ENCODE data around the gene PEG3.

PEG3 gene

GRCh38 chr19:56838909-56839651, 1.4 kb downstream of the PEG3 start:
- DNase-seq = no peak

DNA sequence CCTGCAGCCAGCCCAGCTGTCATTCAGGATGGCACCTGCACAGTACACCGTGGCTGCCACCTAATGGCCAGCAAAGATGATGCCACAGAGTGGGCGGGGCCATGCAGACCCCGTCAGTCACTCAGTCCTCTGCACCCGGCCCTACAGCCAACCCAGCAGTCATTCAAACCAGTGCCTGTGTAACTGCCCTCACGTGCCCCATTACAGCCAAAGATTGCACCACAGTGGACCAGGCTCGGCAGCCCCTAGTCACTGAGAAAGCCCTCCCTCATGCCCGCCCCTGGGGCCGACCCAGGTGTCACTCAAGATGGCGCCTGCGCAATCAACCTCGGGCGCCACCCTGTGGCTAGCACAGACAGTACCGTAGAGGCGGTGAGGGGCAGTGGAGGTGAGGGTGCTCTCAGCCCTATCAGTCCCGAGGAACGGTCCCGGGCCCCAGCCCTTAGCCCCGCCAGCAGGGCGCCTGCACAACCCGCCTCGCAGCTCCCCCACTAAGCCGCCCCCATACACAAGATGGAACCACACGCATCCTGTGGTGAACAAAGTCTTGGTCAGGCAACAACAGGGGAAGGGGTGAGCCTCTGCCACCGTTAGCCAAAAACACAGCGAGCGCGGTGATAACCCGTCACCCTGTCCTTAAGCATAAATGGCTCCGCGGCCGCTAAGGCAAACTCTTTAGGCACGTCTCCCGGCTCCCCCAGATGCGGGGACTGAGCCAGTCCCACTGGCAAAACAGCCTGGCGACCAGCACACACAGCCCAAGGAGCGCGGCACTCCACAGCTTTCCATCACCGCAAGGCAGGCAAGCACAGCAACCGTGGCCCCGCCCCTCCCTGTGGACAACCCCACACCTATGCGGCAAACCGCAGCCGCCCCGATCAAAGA, 2.3 kb downstream of the PEG3 start:
- no peak for DNase-seq

DNA sequence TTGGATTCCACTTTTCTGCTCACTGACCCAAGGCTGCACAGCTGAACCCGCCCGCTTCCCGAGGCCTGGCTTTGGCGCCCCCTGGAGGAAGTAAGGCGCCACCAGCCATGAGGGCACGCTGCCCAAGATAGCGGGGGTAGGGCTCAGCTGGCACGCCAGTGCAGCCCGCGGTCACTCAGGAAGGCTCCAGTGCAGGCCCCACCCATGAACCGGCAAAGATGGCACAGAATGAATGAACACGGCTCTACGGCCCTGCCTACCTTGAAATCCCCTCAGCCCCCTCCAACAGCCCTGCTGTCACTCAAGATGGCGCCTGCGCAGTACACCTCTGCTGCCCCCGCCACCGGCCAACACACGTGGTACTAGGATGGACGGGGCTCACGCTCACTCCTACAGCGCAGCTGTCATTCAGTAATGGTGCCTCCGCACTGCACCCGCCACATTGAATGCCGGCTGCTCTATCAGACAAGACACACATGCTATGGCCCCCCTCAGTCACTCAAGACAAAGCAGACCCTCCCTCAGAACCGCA, 3.0 kb downstream of the PEG3 start:
- no peak for DNase-seq

- no peak for DNase-seq
Observed at GRCh38 chr19:56837004-56837403, 3.5 kb downstream of the PEG3 start.

DNA sequence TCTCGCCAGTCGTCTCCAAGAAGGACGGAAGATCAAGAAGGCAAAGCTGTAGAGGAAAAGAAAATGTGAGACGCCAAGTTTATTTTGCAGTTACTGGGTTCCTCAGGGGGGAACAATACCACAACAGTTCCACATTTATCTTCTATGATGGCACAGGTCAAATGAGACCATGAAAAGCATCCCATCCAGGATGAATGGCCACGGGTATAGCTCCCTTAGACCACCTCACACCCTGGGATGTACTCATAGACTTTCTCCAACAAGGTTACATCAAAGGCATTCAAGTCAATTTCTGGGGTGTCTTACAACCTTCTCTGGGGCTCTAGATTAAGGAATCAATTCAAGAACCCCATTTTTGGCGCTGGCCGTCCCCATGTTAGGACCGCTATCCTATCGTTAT, 4.5 kb downstream of the PEG3 start:
- DNase-seq = no peak

GRCh38 chr19:56835401-56835800, 5.1 kb downstream of the PEG3 start:
- no peak for DNase-seq

DNA sequence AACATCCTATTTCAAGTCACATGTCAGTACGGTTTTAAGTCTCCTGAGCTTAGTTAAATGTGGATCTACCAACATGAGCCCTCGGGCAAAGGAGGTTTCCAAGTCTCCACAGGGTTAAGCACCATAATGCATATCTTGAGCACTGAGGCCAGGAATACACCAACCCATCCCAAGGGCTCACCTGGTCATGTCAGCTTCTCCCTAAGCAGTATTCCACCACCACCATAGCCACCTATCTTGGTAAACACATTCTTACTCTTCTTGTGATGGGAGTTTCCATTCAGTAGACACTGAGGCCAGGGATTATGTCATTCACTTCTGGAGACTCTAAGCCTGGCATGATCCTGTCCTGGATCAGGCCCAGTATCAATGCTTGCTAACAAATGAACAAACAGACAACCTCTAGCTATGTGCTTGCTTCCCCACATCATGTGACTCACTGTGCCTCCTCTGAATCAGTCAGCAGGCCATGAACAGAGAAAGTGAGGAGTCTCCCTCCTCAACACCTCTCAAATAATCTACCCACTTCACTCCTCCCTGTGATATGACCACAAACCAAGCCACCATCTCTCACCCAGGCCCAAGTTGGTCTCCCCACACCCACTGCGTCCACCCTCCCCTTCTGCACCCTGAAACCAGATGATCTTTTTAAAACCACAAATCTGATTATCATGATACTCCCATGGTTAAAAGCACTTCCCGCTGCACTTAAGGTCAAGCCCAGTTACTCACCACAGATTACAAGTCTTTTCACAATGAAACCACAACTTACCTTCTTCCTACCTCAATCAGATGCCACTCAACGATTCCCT, 5.8 kb downstream of the PEG3 start:
- no peak for DNase-seq

GRCh38 chr19:56832352-56832928, 8.1 kb downstream of the PEG3 start:
- DNase-seq = no peak

- no peak for DNase-seq
Observed at GRCh38 chr19:56831255-56831654, 9.3 kb downstream of the PEG3 start.

DNA sequence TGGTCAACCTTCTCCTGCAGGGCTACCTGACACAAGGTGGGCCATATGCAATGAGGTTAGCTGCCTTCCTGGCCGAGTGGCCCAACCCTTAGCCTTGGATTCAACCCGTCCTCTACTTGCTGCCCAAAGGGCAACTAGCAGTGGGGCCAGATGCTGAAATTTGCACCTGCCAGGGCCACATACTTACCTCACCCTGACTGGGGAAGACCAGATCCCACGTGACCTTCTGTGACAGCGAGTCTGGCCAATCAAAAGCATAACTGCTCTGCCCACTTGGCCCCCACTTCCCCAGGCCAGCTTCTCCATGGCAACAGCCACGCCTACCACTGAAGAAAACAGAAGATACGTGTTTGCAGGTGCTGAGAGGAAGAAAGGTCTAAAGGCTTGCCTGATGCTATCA, 10.9 kb downstream of the PEG3 start:
- no peak for DNase-seq

DNA sequence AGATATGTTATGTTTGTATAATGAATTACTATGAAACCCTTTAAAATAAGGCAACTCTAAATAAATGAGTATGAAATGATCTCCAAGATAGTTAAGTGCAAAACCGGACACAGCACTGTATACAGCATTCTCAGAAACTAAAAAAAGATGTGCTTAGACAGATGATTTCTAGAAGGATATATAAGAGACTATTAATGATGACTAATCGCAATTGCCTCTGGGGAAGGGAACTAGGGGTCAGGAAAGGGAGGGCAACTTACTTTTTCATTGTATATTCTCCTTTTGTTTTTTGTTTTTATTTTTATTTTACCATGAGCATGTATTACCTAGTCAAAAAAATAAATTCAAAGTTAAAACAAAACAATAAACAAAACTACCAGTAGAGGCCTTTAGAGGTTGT, 12.8 kb downstream of the PEG3 start:
- DNase-seq = no peak

DNA sequence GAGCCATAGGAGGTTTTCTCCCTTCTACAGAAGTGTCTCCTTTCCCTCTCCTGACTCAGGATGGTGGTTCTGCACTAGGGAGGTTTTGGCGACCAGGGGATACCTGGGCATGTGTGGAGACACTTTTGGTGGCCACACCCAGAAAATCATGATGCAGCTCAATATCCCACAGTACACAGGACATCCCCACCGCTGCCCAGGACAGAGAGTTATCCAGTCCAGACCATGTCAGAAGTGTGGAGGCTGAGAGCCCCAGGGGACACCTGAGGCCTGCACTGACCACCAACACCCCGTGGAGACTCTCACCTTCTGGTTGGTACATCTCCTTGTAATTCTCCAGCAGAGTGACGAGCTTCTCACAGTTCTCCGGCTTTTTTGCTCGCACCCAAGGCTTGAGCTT, 16.6 kb downstream of the PEG3 start:
- no peak for DNase-seq

- DNase-seq = no peak
Observed at GRCh38 chr19:56823417-56823816, 17.1 kb downstream of the PEG3 start.

DNA sequence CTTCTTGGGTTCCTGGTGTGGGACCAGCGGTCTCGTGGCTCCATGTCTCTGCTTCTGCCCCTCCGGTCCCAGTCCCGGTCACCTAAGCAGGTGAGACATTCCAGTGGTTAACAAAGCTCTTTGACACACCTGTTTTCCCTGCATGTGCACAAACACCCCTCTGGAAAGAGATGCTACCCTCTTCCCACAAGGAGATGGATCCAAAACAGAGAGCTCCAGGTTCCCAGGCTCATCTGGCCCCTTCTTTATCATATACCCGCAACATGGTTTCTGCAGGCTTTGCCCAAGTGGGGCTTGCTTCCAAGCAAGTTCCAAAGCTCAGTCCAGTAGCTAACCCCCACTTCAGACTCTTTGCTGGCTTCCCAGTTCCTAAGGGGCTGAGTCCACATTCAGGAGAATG, 17.8 kb downstream of the PEG3 start:
- DNase-seq = no peak

DNA sequence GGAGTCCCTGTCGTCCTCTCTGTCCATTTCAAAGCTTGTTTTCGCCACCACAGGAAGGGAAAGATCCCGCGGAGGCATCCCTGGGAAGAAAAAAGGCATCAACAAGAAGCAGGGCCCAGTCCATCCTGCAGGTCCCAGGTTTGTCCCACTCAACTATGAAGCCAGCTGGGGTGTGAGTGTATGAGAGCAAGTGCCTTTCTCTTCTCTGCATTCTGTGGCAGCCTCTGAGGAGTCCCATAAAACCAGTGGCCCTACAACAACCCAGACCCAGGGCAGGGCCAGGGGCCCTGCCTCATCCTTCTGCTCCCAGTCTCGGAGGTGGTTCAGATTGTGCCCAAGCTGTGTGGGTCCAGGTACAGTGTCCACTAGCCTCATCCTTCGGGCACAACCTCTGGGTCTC, 18.9 kb downstream of the PEG3 start:
- no peak for DNase-seq

DNA sequence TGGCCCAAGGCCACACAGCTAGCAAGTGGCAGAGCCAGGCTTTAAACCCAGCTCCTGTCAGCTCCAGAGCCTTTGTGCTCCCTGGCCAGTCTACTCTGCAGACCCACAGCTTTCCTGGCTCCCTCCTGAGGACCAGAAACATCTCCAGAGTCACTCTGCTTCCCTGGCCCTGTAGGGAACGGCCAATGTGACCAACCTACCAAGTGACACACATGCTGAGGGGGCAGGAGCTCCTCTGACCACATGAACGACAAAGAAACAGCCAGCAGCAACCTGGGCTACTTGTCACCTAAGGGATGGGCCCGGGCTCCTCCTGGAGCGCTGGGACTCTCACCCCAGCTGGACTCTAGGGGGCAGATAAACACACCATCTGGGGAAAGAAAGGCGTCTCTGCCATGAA, 19.3 kb downstream of the PEG3 start:
- DNase-seq = no peak

DNA sequence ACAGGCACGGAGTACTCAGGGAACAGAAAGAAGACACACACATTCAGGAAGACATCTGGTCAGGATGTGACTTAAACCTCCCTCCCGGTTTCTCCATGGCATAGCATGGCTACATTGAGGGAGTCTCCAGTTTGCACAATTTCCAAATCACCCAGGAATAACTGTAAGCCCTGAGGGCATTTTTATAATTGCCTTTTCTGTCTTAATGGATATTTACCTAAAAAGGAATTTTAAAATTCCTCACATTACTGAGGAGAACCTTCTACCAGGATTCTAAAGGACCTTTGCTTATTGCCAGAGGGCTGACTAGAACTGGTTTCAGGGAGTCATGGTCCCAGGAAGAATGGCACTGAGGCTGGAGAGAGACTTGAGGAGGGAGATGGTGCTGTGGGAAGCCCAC, 21.4 kb downstream of the PEG3 start:
- no peak for DNase-seq

DNA sequence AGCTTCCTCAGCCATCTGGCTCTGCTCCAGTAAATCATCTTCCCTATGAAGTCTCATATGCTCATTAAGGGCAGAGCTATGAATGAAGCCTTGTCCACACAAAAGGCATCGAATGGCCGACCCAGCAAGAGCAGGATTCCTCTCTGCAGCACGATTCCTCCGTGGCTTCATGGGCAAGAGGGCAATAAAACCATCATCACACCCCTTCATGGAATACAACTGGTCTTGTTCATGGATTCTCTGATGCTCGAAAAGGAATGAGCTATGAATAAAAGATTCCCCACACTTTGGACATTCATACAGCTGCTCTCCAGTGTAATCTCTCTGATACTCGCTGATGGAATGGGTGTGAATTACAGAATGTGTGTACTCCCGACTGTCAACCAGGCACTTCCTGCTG, 25.9 kb downstream of the PEG3 start:
- DNase-seq = no peak

DNA sequence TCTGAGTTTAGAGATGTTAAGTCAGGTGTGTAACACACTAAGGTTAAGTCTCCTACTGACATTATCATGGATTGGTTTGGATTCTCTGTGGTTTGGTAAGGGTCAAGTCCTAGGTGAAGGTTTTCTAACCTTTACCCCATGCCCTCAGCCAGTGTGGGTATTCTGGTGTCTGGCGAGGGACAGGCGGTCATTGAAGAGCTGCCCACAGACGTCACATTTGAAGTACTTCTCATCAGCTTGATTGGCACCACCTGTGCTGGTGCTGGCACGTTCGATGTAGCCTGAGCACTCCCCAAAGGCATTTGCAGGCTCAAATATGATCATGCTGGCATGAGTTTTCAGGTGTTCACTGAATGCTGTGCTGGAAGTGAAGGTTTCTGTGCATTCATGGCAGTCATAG, 27.0 kb downstream of the PEG3 start:
- DNase-seq = no peak

GRCh38 chr19:56811480-56811879, 29.0 kb downstream of the PEG3 start:
- no peak for DNase-seq

- DNase-seq = no peak
Observed at GRCh38 chr19:56810260-56810659, 30.3 kb downstream of the PEG3 start.

DNA sequence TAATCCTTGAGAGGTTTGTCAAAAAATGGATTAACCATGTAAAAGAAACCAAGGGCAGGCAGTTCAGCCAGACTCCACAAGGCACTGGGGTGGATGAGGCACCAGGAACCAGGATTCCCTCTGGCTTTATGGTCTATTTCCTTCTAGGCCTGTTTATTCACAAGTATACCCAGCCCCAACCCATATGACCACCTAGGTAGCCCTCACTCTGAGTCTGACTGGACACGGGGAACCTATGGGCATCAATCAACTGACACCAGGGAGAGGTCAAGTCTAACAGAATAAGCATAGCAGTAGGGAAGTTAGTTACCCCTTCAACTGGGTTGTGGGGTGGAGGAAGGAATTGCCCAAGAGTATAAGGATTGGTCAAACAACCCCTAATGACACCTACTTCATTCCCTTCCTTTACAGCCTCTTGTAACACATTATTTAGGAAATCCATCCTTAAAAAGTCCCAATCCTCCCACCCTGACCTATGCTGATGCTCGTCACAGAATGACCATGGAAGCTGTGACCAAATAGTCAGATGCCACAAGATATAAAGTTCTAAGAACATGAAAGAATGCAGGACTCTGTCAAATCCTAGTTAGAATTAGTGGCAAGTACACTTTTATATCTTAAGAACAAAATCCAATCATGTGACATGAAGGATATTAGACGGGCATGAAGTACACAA, 31.7 kb downstream of the PEG3 start:
- no peak for DNase-seq

All from NK-92 treated with Interleukin-12 subunit alpha and Interleukin-12 subunit beta, amount 100 ng/mL, for 24 hours (cell line).